Measurements from ENCODE around the gene PRR23E.

The PRR23E gene

GRCh38 chr3:127192576-127193232 lies at the start of gene PRR23E:
PRR23E (plus strand) TSS chr3:127193131; CDS start chr3:127196686, 3,555 bp downstream.
- no peak for DNase-seq

- DNase-seq: no peak
Observed at GRCh38 chr3:127143172-127143571, 49.8 kb upstream of the PRR23E start.

GRCh38 chr3:127144631-127145030 lies 48.3 kb upstream of the PRR23E start:
- no peak for DNase-seq

DNA sequence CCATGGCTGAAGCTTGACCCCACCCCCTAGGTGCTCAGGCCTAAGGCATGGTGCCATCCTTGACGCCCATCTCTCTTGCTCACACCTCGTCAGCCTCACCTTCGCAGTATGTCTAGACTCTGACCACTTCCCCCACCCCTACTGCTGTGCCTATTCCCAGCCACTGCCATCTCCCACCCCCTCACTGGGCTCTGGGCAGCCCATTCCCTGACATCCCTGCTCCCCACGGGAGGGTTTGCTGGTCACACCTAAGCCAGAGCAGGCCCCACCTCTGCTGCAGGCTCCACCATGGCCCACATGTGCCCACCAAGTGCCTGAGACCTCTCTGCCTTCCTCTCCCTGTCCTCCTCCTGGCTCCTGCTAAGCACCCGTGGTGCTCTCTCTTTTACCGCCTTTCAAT lies 47.7 kb upstream of the PRR23E start:
- no peak for DNase-seq

DNA sequence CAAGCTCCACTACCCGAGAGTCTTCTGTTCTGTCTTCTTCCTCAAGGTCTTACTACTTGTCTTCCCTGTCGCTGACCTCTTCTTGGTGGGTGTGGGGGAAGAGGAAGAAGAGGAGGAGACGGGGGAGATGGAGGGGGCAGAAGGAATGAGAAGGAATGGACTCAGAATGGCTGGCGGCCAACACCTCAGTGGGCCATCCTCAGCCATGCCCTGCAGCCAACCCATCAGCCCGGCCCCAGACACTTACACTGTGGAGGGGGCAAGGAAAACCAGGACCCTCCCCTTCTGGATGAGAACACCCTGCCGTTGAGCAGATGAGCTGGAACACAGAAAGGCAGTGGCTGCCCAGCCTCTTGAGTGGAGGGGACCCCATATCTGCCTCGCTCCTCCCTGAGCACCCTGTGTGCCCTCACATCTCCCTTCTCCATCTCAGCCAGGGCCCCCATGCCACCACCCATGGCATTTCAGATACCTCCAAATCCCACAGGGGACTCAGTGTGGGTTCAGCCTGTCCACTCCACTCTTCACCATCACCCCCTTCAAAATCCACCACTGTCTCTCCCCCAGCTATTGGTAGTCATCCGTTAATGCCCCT lies 45.5 kb upstream of the PRR23E start:
- DNase-seq: no peak

DNA sequence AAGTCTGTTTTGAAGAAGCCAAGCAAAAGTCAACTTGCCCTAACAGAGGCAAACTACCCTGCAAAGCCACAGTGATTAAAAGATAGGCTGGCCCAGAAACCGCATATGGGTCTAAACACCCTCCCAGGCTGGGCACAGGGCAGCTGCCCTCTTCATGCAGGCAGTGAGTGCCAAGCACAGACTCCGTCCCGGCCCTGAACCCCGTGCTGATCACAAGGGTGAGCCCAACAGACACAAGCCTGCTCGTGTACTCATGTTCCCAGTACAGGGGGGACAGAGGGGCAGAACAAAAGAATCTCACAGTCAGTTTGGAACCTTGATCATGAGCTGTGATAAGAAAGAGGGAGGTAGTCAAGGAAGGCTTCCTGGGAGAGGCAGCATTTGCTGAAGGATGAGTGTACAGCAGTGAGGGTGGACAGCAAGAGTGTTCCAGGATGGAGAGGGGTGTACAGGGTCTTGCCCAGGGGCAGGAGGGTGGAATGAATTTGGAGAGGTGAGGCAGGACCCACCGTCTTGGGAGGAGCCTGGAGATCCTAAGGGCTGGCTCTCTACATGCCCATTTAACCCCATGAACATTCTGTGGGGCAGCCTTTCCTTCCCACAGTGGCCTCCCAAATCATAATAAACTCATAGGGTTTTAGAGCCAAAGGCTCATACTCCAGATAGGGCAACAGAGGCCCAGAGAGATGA lies 43.2 kb upstream of the PRR23E start:
- no peak for DNase-seq

DNA sequence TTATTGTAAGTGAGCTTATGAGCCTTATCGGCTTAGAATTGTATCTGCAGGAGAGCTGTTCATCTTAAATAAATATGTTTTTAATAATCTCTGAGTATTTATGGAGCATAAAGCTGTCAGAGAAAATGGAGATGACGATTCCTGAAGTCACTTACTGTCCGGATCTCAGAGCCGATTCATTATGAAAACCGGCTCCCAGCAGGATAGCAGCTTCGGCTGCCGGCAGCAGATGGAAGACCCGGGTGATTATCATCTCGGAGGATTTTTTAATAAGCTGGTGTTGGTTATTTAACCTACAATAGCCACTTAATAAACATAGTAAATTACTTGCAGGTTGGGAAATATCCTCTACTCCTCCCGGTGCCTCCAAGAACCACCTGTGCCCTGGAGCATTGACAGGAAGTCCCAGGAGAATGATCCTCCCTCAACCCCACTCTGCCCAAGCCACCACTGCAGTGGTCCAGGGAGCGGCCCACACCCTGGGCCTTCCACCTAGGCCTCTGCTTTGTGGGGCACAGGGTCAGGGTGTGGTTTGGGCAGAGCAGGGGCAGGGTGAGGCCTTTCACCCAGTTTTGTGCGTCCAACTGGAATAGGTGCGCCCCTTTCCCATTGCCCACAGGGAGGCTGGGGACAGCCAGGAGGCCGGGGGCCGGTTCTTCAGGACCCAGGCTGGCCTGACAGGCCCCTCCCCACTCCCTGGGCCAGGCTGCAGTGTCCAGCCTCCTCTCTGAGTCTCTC lies 42.2 kb upstream of the PRR23E start:
- DNase-seq: no peak

DNA sequence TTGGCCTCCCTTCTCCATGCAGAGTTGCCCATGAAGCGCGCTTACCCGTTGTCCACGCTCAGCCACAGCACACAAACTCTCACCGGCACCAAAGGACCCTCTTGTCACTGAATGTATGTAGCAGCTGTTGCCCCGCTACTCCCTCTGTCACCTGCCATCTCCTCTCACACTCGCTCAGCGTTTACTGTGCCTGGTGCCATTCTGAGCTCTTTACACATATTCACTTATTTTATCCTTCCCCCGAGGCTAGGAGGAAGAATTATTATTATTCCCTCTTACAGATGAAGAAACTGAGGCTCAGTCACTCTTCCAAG lies 41.7 kb upstream of the PRR23E start:
- no peak for DNase-seq

GRCh38 chr3:127151992-127152650 lies 40.8 kb upstream of the PRR23E start:
- DNase-seq: no peak

GRCh38 chr3:127152684-127153505 lies 40.0 kb upstream of the PRR23E start:
- no peak for DNase-seq

- no peak for DNase-seq
Observed at GRCh38 chr3:127153506-127153815, 39.5 kb upstream of the PRR23E start.

DNA sequence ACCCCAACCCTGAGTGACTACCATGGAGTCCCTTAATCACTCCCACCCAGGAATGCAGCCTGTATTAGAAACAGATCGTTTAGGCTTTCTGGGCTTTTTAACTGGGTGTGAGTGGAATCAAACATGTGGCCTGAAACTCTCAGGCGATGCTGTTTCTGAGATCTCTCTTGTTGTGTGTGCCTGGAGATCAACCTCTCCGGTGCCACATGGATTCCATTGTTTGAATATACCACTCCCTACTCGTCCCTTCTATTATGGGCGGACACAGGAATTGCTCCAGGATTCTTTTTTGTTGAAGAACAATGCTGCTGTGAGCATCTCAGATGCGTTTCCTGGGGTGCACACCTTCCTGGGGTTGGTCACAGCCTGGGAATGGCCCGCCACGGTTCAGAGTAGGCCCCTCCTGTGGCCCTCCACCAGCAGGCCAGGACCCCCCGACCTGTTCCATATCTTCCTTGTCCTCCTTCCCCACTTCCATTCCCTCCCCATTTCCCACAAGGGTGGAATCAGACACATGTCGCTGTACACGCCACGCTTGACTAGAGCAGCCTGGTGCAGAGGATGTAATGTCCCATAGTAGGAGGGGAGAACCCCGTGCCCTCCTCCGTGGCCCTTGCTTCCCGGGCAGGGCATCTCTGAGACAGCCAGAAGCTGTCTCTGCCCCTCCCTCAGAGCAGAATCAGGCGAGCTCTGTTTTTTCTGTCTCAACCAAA lies 36.4 kb upstream of the PRR23E start:
- DNase-seq: no peak

- no peak for DNase-seq
Observed at GRCh38 chr3:127157171-127157828, 35.6 kb upstream of the PRR23E start.

GRCh38 chr3:127158614-127159229 lies 34.2 kb upstream of the PRR23E start:
- DNase-seq: peak; percentile 35

DNA sequence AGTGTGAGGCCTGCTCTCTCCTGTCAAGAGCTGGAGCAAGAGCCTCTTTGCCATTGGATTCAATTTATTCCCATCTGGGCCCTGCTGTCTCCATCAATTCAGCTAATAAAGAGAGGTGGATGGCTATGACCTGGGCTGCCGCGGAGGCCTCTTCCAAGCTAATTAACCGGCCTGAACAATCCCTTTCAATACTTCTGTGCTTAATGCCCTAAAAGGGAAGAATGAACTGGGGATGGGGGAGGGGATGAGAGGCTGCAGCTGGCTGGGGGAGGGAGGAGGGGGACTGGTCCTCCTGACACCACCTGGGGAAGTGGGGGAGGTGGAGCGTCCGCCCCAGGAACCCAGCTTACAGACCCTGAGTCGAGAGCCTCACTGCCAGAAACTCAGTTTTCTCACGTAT lies 33.4 kb upstream of the PRR23E start:
- no peak for DNase-seq

DNA sequence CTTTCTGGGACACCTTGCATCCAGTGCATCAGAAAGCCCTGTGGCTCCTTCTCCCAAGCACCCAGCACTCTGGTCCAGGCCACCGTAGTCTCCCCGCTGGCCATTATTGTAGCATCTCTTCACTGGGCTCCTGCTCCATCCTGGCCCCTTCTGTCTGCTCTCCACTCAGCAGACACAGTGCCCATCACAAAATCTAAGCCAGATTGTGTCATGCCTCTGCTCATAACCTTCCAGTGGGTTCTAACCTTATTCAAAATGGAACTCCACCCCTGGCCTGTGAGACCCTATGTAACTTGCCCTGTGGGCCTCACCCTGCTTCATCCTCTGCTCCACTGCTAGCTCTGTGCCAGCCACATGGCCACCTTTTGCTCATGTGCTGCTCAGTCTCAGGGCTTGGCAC lies 31.7 kb upstream of the PRR23E start:
- no peak for DNase-seq

DNA sequence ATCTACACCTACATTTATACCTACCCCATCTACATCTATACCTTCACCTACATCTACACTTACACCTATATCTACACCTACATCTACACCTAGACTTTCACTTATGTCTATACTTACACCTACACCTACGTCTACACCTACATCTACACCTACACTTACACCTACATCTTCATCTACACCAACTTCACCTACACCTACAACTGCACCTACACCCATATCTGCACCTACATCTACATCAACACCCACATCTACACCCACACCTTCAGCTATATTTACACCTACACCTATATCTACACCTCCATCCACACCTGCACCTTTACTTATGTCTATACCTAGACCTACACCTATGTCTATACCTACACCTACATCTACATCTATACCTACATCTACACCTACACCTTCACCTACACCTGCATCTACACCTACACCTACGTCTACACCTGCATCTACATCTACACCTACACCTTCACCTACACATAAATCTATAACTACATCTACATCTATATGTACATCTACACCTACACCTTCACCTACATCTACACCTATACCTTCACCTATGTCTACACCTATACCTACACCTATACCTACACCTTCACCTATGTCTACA lies 30.9 kb upstream of the PRR23E start:
- no peak for DNase-seq

- DNase-seq: peak; percentile 16
Observed at GRCh38 chr3:127162947-127163645, 29.8 kb upstream of the PRR23E start.

GRCh38 chr3:127164615-127165014 lies 28.3 kb upstream of the PRR23E start:
- DNase-seq: no peak

GRCh38 chr3:127165036-127165435 lies 27.9 kb upstream of the PRR23E start:
- no peak for DNase-seq
